NT2/D1 (cell line): ENCODE results near the gene PLEKHA4.

Source experiments
- DNase-seq: peaks from one replicate; pipeline ENCODE4 v3.0.0-alpha.2; 2011; ENCODE audit warnings: low read depth, low spot score
- H3K27me3 ChIP-seq: 2 replicates; pipeline ENCODE4 v1.6.0; 2011; ENCODE audit warnings: mild to moderate bottlenecking; ENCODE audit not compliant: insufficient read length, insufficient read depth
- H3K36me3 ChIP-seq: 2 replicates; pipeline ENCODE4 v1.6.1; 2011; ENCODE audit warnings: mild to moderate bottlenecking, low read length, mixed read lengths; ENCODE audit not compliant: insufficient read depth, insufficient read length
- H3K4me1 ChIP-seq: 2 replicates; pipeline ENCODE4 v1.5.1; 2011; ENCODE audit not compliant: insufficient read depth, insufficient read length
- H3K4me3 ChIP-seq: 2 replicates; pipeline ENCODE4 v1.5.1; 2011; ENCODE audit warnings: low read depth; ENCODE audit not compliant: insufficient read length
- H3K9ac ChIP-seq: 2 replicates; pipeline ENCODE4 v1.6.0; 2011; ENCODE audit warnings: low read depth; ENCODE audit not compliant: insufficient read length
- H3K9me3 ChIP-seq: 2 replicates; pipeline ENCODE4 v1.5.1; 2011; ENCODE audit warnings: mild to moderate bottlenecking, low read length; ENCODE audit not compliant: insufficient read depth
- SUZ12 ChIP-seq: IDR thresholded peaks from 2 replicates; pipeline ENCODE4 v1.6.1; 2011; ENCODE audit not compliant: insufficient read length, insufficient read depth; ENCODE audit errors: extremely low read depth
- YY1 ChIP-seq: IDR thresholded peaks from 2 replicates; pipeline ENCODE4 v1.6.1; 2011; ENCODE audit not compliant: insufficient read length, insufficient read depth
- ZNF274 ChIP-seq: IDR thresholded peaks from 2 replicates; pipeline ENCODE4 v1.6.1; 2011; ENCODE audit warnings: mild to moderate bottlenecking, low read depth, low read length

Gene PLEKHA4

GRCh38 chr19:48867746-48868113 is 687 bp downstream of the PLEKHA4 start:
- no peaks in the 10 kb centered on the region for H3K36me3 ChIP-seq
- no peaks in the 10 kb centered on the region for H3K27me3 ChIP-seq
- H3K9me3 ChIP-seq: no peaks in the 10 kb centered on the region
- peak overlapping the region; percentile 42 for H3K9ac ChIP-seq
- peak overlapping the region; percentile 1 for H3K4me3 ChIP-seq
- TF ChIP-seq SUZ12 (no peak), ZNF274 (no peak), YY1 (no peak)
- no peak for DNase-seq
- peaks cover 4% of the 10 kb centered on the region for H3K4me1 ChIP-seq

- Histone ChIP-seq H3K4me1 (peaks cover 4% of the 10 kb centered on the region), H3K36me3 (no peaks in the 10 kb centered on the region), H3K4me3 (no peak overlapping the region), H3K9ac (peak overlapping the region; percentile 42), H3K27me3 (no peaks in the 10 kb centered on the region), H3K9me3 (no peaks in the 10 kb centered on the region)
- DNase-seq: no peak
- no peak for TF ChIP-seq ZNF274
- TF ChIP-seq YY1: no peak
- TF ChIP-seq SUZ12: no peak
These were observed 1.2 kb downstream of the PLEKHA4 start for GRCh38 chr19:48867123-48867745.

- Histone ChIP-seq H3K4me3 (no peak overlapping the region), H3K36me3 (no peaks in the 10 kb centered on the region), H3K9me3 (no peaks in the 10 kb centered on the region), H3K9ac (no peak overlapping the region), H3K4me1 (peaks cover 4% of the 10 kb centered on the region), H3K27me3 (no peaks in the 10 kb centered on the region)
- no peak for TF ChIP-seq YY1
- TF ChIP-seq SUZ12: no peak
- no peak for TF ChIP-seq ZNF274
- DNase-seq: no peak
These were observed 1.7 kb downstream of the PLEKHA4 start for GRCh38 chr19:48866692-48867091.

GRCh38 chr19:48862827-48863226 is 5.6 kb downstream of the PLEKHA4 start:
- no peak overlapping the region for H3K9ac ChIP-seq
- DNase-seq: no peak
- no peak for TF ChIP-seq SUZ12
- no peak for TF ChIP-seq ZNF274
- no peak for TF ChIP-seq YY1

GRCh38 chr19:48861313-48861712 is 7.1 kb downstream of the PLEKHA4 start:
- Histone ChIP-seq H3K27me3 (no peaks in the 10 kb centered on the region), H3K9ac (no peak overlapping the region), H3K4me1 (peaks cover 3% of the 10 kb centered on the region), H3K36me3 (no peaks in the 10 kb centered on the region), H3K9me3 (no peaks in the 10 kb centered on the region), H3K4me3 (no peak overlapping the region)
- TF ChIP-seq SUZ12 (no peak), YY1 (no peak), ZNF274 (no peak)
- DNase-seq: no peak

More at GRCh38 chr19:48862827-48863226, 5.6 kb downstream of the PLEKHA4 start:
- H3K4me3 ChIP-seq: no peak overlapping the region
- peaks cover 7% of the 10 kb centered on the region for H3K4me1 ChIP-seq
- H3K9me3 ChIP-seq: no peaks in the 10 kb centered on the region
- H3K27me3 ChIP-seq: no peaks in the 10 kb centered on the region
- H3K36me3 ChIP-seq: no peaks in the 10 kb centered on the region

- Histone ChIP-seq H3K4me1 (peaks cover 3% of the 10 kb centered on the region), H3K4me3 (no peak overlapping the region)
- TF ChIP-seq SUZ12: no peak
- TF ChIP-seq YY1: no peak
These were observed 8.5 kb downstream of the PLEKHA4 start for GRCh38 chr19:48859711-48860572.

GRCh38 chr19:48858984-48859710 is 9.3 kb downstream of the PLEKHA4 start:
- Histone ChIP-seq H3K4me1 (peaks cover 3% of the 10 kb centered on the region), H3K36me3 (no peaks in the 10 kb centered on the region), H3K9me3 (no peaks in the 10 kb centered on the region), H3K27me3 (no peaks in the 10 kb centered on the region), H3K9ac (no peak overlapping the region), H3K4me3 (no peak overlapping the region)
- DNase-seq: no peak
- TF ChIP-seq YY1: no peak
- no peak for TF ChIP-seq SUZ12
- no peak for TF ChIP-seq ZNF274

More at GRCh38 chr19:48859711-48860572, 8.5 kb downstream of the PLEKHA4 start:
- Histone ChIP-seq H3K27me3 (no peaks in the 10 kb centered on the region), H3K9ac (no peak overlapping the region), H3K36me3 (no peaks in the 10 kb centered on the region), H3K9me3 (no peaks in the 10 kb centered on the region)
- DNase-seq: no peak
